ENCODE measurements around the gene ZBTB16. TPM values are rescaled to one million over a fixed set of nuclear protein-coding genes. Genes with fewer than 3 reads are reported as not detected.

Gene ZBTB16
- total RNA-seq, 1 donor from 2014 or later = not detected

DNA sequence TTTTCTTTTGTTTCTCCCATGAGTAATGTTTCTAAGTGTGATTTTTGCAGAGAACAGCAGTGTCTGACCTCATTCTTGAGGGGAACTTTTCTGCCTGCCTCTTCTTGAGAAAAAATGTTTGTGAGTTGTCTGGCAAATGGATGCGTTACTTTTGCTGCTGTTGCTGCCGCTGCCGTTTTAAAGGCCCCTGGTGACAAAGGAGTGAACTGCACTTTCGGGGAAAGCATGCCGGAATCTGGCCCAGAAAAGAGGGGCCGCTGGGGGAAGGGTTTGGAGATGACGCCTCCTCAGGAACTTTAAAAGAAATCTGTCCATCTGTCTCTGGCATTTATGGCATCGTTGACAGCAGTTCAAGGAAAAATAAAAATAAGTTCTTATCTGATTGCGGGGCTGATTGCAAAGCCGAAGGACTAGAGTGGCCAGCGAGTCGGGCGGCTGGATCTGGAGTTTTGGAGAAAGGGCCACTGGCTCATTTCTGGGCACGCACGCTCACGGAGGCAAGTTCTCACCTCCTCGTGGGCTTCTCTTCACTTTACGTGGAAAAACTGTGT, 16.5 kb downstream of the ZBTB16 start:
- no peaks in the 10 kb centered on the region for H3K9me3 Mint-ChIP-seq
- H3K27me3 Mint-ChIP-seq (ENCODE audit: low read depth) = peaks cover 87% of the 10 kb centered on the region
- no peaks in the 10 kb centered on the region for H3K36me3 Mint-ChIP-seq
- H3K4me1 Mint-ChIP-seq = peaks cover 31% of the 10 kb centered on the region
- peak in 1 of 2 experiments; percentile 67 for DNase-seq (ENCODE audit: low spot score in 2 of 2, unreplicated experiment in 2 of 2)
- TF ChIP-seq, protein P1, sequence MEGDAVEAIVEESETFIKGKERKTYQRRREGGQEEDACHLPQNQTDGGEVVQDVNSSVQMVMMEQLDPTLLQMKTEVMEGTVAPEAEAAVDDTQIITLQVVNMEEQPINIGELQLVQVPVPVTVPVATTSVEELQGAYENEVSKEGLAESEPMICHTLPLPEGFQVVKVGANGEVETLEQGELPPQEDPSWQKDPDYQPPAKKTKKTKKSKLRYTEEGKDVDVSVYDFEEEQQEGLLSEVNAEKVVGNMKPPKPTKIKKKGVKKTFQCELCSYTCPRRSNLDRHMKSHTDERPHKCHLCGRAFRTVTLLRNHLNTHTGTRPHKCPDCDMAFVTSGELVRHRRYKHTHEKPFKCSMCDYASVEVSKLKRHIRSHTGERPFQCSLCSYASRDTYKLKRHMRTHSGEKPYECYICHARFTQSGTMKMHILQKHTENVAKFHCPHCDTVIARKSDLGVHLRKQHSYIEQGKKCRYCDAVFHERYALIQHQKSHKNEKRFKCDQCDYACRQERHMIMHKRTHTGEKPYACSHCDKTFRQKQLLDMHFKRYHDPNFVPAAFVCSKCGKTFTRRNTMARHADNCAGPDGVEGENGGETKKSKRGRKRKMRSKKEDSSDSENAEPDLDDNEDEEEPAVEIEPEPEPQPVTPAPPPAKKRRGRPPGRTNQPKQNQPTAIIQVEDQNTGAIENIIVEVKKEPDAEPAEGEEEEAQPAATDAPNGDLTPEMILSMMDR (IDR thresholded peaks at IDR 0.05; ENCODE audit: unreplicated experiment) = peak; percentile 76
- H3K4me3 Mint-ChIP-seq = no peak overlapping the region
- no peak overlapping the region for H3K27ac Mint-ChIP-seq

DNA sequence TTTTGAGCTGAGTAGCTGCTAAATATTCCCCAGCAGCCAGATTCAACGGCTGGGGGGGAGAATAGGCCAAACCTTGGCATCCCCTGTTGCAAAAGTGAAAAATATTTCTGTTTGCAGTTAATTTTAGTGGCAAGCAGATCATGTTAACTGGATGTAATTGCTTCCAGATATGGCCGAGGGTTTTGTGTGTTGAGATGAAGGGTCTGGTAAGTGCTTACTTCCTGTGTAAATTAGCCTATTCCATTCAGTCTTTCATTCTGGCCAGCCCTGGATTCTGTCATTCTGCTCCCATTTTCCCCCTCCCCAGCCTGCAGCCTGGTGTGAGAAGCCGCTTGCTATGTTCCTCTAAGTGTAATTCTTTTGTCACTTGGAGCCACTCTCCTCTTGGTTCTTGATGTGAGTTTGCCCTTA, 17.4 kb downstream of the ZBTB16 start:
- no peaks in the 10 kb centered on the region for H3K36me3 Mint-ChIP-seq
- no peak overlapping the region for H3K4me3 Mint-ChIP-seq
- no peak overlapping the region for H3K27ac Mint-ChIP-seq
- peaks cover 36% of the 10 kb centered on the region for H3K4me1 Mint-ChIP-seq
- peaks cover 86% of the 10 kb centered on the region for H3K27me3 Mint-ChIP-seq (ENCODE audit: low read depth)
- no peak for DNase-seq (ENCODE audit: low spot score in 2 of 2, unreplicated experiment in 2 of 2)
- TF ChIP-seq, protein P1 (IDR thresholded peaks at IDR 0.05; ENCODE audit: unreplicated experiment) = no peak
- no peaks in the 10 kb centered on the region for H3K9me3 Mint-ChIP-seq

DNA sequence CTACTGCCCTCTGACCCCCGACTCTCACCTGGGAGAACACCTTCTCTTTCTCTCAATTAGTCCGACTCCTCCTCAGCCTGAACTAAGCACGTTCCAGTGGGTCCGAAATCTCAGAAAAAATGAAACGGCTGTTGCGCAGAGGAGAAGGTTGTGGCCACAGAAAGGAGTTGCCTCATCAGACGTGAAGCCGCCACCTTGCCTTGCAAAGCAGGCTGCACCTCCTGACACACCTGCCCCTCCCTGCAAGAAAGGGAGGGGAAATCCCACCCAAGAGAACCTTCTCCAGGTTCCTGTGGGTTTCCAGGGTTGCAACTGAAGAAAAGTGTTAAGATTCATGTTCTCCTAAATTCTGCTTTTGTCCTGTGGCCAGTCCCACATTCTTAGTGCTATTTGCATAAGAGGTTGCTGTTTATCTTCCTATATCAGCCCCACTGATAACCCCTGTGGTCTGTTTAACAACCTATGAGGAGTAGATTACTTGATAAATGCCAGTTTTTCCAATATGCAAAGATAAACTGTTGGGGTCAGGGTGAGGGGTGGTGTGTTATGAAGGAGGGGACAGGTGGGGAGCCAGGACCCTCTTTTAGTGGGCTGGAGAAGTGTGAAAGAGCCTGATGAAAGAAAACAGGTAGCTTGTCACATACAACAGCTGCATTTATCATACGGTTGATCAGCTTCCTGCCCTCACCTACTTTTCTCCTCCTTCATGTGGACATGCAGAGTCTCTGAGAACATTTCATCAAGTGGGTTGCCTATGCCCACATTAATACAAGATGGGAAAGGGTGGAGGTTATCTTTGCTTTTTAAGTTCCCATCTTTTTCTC, 18.2 kb downstream of the ZBTB16 start:
- Mint-ChIP-seq H3K27me3 (ENCODE audit: low read depth) (peaks cover 83% of the 10 kb centered on the region), H3K36me3 (no peaks in the 10 kb centered on the region), H3K4me3 (no peak overlapping the region), H3K9me3 (no peaks in the 10 kb centered on the region), H3K27ac (no peak overlapping the region), H3K4me1 (peaks cover 36% of the 10 kb centered on the region)
- TF ChIP-seq, protein P1 (IDR thresholded peaks at IDR 0.05; ENCODE audit: unreplicated experiment) = no peak
- no peak for DNase-seq (ENCODE audit: low spot score in 2 of 2, unreplicated experiment in 2 of 2)

DNA sequence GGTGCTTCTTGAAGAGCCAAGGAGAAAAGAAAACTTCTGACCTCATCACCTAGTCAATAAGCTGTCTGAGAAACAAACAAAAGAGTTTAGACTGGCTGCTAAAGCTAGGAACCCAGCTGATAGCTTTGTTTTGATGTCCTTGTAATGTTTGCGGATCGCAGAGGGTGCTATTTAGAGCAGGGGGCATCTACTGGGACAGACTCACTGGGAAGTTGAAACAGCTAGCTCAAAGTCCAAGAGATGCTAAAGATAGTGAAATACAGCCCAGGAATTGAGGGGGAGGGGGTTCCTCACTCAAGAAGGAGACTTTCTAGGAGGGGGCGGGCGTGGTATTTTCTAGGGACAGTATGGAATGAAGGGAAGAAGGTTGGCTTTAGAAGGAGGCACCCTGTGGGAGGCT, 18.9 kb downstream of the ZBTB16 start:
- Mint-ChIP-seq H3K36me3 (no peaks in the 10 kb centered on the region), H3K4me3 (no peak overlapping the region), H3K27me3 (ENCODE audit: low read depth) (peaks cover 81% of the 10 kb centered on the region), H3K27ac (no peak overlapping the region), H3K4me1 (peaks cover 36% of the 10 kb centered on the region), H3K9me3 (no peaks in the 10 kb centered on the region)
- TF ChIP-seq, protein P1 (IDR thresholded peaks at IDR 0.05; ENCODE audit: unreplicated experiment) = no peak
- DNase-seq (ENCODE audit: low spot score in 2 of 2, unreplicated experiment in 2 of 2) = no peak

DNA sequence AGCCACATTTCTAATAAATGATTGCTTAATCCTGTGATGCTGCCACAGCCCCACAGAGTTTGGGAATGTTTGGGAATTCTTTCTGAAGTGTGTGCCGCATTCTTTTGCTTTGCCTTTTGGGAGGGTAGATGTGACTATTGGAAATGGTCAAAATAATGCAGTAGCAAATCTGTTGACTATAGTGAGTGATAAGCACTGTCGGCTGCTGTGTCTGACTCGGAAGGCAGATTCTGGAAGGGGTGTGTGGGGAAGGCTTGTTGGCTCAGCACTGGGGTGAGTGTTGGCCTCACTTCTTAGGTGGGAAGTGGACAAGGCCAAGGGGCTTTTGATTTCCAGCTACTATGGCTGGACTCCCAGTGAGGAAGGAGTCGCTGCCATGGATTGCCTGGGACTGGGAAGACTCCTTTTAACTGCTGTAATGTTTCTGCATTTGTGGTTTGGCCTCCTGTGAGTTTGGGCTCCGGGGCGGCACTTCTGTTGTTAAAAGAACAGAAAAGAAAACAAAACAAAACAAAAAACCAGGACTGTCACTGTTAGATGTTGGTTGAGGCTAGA, 20.1 kb downstream of the ZBTB16 start:
- no peaks in the 10 kb centered on the region for H3K9me3 Mint-ChIP-seq
- no peaks in the 10 kb centered on the region for H3K36me3 Mint-ChIP-seq
- no peak overlapping the region for H3K4me3 Mint-ChIP-seq
- DNase-seq (ENCODE audit: low spot score in 2 of 2, unreplicated experiment in 2 of 2) = no peak
- peaks cover 29% of the 10 kb centered on the region for H3K4me1 Mint-ChIP-seq
- TF ChIP-seq, protein P1 (IDR thresholded peaks at IDR 0.05; ENCODE audit: unreplicated experiment) = no peak
- H3K27me3 Mint-ChIP-seq (ENCODE audit: low read depth) = peaks cover 78% of the 10 kb centered on the region
- H3K27ac Mint-ChIP-seq = no peak overlapping the region

Measured in mesothelial cell of epicardium (in vitro differentiated cells).